ENCODE measurements around the gene SPATA31C1. TPM values are rescaled to one million over a fixed set of nuclear protein-coding genes. Genes with fewer than 3 reads are reported as not detected.
"Not testable (repeated sequence)": the region's sequence is repeated elsewhere in the genome, so short reads cannot be mapped to it uniquely, and the experiment has no call there.

SPATA31C1 gene
- total RNA-seq, 4 donors from 2014 or later: not detected

DNA sequence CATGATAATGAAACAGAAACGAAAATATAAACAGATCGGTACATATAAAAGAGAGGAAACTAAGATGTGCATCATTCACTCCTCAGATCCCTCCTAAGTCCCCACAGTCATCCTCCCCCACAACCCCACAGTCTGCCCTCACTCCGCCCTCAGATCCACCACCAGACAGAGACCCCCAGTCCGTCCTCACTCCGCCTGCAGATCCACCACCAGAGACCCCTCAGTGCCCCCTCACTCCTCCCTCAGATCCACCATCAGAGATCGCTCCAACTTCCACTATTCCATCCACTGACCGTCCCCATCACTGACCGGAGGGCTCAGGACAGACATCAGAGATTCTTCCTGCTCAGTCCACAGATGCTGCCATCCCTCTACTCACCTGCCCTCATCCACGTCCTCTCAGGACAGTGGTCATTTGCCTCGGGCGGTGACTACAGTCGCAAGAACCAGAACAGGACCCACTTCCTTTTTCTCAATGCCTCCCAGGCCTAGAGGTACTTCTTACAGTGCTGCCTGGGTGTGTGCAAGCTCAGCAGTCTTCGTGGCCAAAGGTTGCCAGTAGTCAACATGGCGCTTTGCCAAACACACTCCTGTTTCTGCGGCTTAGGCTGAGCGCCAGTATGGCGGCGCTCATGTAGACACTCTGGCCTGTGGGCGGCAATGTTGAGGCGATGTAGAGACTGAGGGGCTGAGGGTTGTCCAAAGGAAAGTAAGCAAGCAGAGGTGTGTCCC, 8.3 kb upstream of the SPATA31C1 start:
- Histone ChIP-seq H3K4me3 (peak overlapping the region in 2 of 4 donors; percentile 43 to 51), H3K9me3 (no peaks in the 10 kb centered on the region), H3K27ac (peak overlapping the region in 3 of 4 donors; percentile 12 to 73 (median 47)), H3K4me1 (no peaks in the 10 kb centered on the region), H3K36me3 (no peaks in the 10 kb centered on the region), H3K27me3 (no peaks in the 10 kb centered on the region)
- DNase-seq: peak in 2 of 3 donors; percentile 92
- TF ChIP-seq, protein P1, sequence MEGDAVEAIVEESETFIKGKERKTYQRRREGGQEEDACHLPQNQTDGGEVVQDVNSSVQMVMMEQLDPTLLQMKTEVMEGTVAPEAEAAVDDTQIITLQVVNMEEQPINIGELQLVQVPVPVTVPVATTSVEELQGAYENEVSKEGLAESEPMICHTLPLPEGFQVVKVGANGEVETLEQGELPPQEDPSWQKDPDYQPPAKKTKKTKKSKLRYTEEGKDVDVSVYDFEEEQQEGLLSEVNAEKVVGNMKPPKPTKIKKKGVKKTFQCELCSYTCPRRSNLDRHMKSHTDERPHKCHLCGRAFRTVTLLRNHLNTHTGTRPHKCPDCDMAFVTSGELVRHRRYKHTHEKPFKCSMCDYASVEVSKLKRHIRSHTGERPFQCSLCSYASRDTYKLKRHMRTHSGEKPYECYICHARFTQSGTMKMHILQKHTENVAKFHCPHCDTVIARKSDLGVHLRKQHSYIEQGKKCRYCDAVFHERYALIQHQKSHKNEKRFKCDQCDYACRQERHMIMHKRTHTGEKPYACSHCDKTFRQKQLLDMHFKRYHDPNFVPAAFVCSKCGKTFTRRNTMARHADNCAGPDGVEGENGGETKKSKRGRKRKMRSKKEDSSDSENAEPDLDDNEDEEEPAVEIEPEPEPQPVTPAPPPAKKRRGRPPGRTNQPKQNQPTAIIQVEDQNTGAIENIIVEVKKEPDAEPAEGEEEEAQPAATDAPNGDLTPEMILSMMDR (IDR thresholded peaks at IDR 0.05): peak in 4 of 6 experiments; percentile 24 to 74 (median 67)
- TF ChIP-seq POLR2A (IDR thresholded peaks at IDR 0.05): no peak

DNA sequence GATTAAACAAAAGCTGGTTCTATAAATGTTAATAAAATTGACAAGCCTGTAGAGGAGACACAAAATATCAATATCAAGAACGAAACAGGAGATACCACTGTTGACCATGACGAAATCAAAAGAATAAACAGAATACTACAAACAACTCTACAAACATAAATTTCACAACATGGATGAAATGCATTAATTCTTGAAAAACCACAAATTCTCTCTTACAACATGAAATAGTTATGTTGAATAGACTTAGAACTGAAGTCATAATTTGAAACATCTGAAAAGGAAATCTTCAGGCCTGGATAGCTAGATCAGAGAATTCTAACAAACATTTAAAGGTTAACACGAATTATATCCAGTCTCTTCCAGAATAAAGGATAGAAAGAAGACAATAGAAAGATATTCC, 6.9 kb upstream of the SPATA31C1 start:
- Histone ChIP-seq H3K4me1 (no peaks in the 10 kb centered on the region), H3K27me3 (no peaks in the 10 kb centered on the region), H3K27ac (no peak overlapping the region), H3K9me3 (no peaks in the 10 kb centered on the region), H3K4me3 (no peak overlapping the region), H3K36me3 (no peaks in the 10 kb centered on the region)
- TF ChIP-seq, protein P1 (IDR thresholded peaks at IDR 0.05): no peak
- TF ChIP-seq POLR2A (IDR thresholded peaks at IDR 0.05): no peak
- no peak for DNase-seq

DNA sequence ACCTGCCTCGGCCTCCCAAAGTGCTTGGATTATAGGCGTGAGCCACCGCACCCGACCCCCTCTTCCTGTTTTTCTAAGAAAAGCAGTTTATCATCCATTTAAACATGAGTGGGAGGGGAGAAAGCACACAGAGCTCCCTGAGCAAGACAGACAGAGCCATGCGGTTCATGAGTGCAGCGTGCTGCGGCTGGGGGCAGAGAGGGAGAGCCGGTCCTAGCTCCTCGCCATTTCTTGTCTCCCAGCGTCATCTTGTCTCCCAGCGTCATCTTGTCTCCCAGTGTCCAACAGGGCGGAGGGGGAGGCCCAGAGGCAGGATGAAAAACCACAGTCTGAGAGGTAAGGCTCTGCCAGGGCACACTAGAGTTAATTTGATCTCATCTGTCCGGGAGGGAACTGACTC, 1.3 kb downstream of the SPATA31C1 start:
- H3K4me1 ChIP-seq, H3K27me3 ChIP-seq, H3K27ac ChIP-seq, DNase-seq, H3K4me3 ChIP-seq, H3K36me3 ChIP-seq, H3K9me3 ChIP-seq: not testable (repeated sequence)

DNA sequence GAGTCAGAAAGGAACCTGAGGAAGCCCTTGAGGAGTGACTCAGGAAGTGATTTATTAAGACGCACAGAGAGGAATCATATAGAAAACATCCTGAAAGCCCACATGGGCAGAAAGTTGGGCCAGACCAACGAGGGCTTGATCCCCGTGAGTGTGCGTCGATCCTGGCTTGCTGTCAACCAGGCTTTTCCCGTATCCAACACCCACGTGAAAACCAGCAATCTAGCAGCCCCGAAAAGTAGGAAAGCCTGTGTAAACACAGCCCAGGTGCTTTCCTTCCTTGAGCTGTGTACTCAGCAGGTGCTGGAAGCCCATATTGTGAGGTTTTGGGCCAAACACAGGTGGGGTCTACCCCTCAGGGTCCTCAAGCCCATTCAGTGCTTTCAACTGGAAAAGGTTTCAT, 3.8 kb downstream of the SPATA31C1 start:
- not testable (repeated sequence) for H3K4me3 ChIP-seq, H3K4me1 ChIP-seq, H3K36me3 ChIP-seq, DNase-seq, H3K9me3 ChIP-seq, H3K27me3 ChIP-seq, H3K27ac ChIP-seq

DNA sequence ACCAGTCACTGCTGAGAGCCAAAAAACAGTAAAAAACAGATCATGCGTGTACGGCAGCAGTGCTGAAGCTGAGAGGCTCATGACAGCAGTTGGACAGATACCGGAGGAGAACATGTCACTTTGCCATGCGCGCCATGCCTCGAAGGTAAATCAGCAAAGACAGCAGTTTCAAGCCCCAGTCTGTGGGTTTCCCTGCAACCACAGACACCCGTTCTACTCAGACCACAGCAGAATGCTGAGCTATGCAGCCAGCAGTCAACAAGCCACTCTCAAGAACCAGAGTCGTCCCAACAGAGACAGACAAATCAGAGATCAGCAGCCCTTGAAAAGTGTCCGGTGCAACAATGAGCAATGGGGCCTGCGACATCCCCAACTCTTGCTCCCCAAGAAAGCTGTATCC, 5.2 kb downstream of the SPATA31C1 start:
- H3K4me3 ChIP-seq, H3K4me1 ChIP-seq, H3K27me3 ChIP-seq, H3K36me3 ChIP-seq, DNase-seq, H3K9me3 ChIP-seq, H3K27ac ChIP-seq: not testable (repeated sequence)

DNA sequence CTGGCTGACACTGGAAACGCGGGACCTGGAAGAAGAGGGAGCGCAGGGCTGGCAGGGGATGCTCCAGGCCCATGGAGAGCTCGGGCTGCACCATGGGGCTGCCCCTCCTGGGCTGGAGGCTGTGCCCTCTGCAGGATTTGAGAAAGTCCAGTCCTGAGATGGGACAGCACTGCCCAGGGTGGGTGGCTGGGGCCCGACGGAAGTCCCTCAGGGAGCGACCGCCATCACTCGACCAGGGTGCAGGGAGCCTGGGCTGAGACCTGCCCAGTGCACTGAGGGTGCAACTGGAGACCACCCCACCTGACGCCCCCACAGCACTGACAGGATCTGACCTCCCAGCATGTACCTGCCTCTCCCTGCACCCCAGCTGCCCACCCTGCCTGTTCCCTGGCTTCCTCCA, 7.1 kb downstream of the SPATA31C1 start:
- DNase-seq, H3K27ac ChIP-seq, H3K4me1 ChIP-seq, H3K27me3 ChIP-seq, H3K9me3 ChIP-seq, H3K4me3 ChIP-seq, H3K36me3 ChIP-seq: not testable (repeated sequence)

DNA sequence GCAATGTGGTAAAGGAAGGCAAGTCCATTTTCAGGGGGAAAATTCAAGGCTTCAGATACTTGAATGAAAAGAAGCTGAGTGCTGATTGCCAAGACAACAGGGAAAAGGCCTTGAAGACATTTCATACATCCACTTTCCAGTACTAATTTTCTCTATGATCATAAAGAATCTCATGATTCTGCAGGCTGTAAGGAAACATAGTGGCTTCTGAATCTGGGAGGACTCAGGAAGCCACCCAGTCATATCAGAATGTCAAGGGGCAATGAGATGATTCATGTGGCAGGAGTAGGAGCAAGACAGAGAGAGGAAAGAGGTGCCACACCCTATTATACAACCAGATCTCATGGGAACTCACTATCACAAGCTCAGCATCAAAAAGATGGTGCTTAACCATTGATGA, 11.4 kb downstream of the SPATA31C1 start:
- not testable (repeated sequence) for H3K4me3 ChIP-seq, H3K36me3 ChIP-seq, H3K27me3 ChIP-seq, DNase-seq, H3K4me1 ChIP-seq, H3K9me3 ChIP-seq, H3K27ac ChIP-seq

DNA sequence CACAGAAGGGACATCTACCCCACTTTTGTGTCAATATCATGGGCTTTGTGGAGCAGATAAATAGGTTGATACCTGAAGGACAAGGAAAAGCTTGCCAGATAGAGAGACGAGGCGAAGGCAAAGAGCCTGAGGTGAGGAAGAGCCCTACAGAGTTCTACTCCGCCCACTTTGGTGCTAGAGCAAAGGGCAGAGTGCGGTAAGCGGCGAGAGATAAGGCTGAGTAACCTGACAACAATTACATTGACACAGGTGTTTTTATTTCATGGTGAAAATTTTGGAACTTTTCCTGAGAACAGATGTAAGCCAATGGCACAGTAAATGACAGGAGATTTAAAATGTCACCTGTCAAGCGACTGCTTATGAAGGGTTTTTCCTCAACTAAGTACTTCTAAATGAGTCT, 16.7 kb downstream of the SPATA31C1 start:
- peak in 1 of 3 donors; percentile 82 for DNase-seq

DNA sequence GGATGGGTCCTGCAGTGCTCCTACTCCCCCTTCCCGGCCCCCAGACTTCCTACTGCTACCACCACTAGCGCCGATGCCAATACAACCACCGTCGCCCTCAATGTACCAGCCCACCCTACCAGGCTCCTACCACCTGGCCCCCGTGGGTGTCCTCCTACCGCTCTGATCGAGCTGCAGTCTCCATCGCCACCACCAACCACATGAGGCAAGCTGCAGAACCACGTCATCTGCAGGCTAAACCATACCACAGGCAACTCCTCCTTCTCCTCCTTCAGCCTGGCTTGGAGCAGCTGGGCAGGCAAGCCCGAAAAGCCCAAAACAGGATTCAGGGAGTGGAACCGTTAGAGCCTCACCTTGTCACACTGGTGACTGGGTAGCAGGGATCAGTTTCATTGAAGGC, 19.6 kb downstream of the SPATA31C1 start:
- H3K27ac ChIP-seq, H3K4me1 ChIP-seq, H3K36me3 ChIP-seq, DNase-seq, H3K27me3 ChIP-seq, H3K9me3 ChIP-seq, H3K4me3 ChIP-seq: not testable (repeated sequence)

More for the DNA sequence above, 16.7 kb downstream of the SPATA31C1 start:
- H3K9me3 ChIP-seq, H3K36me3 ChIP-seq, H3K27me3 ChIP-seq, H3K4me3 ChIP-seq, H3K4me1 ChIP-seq: not testable (repeated sequence)
- H3K27ac ChIP-seq: peak overlapping the region in 1 of 4 donors; percentile 41

DNA sequence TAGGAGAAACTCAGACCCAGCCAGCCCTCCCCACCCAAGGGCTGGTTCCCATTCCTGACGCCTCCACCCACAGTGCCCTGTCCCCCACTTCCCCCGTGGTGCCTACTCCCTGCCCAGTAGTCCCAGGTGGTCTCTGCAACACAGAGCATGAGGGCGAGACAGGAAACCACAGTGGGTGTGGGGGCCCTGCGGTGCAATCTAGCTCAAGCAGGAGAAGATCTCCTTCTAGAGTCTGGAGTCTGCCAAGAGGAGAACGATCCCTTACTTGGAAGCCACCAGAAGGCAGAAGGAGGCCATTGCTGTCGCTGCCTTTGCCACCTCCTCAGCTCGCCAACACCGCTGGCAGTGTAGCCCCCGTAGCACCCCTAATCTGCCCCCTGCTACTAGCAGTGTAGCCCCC, 20.2 kb downstream of the SPATA31C1 start:
- H3K36me3 ChIP-seq, H3K27me3 ChIP-seq, DNase-seq, H3K4me3 ChIP-seq, H3K9me3 ChIP-seq, H3K27ac ChIP-seq, H3K4me1 ChIP-seq: not testable (repeated sequence)

DNA sequence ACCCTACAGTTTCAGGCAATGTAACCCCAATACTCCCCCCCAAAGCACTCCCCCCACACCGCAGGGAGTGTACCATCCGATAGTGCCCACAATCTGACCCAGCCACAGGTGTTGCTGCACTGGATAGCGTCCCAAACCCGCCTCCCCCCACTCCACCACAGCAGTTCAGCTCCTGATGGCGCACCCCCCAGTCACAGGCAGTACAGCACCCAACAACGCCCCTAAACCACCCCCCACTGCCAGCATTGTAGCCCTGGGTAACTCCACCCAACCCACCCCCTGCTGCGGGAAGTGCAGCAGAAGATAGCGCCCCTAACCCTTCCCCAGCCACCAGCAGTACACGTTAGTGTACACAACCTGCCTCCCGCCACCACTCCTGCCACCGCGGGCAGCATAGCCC, 20.6 kb downstream of the SPATA31C1 start:
- DNase-seq, H3K9me3 ChIP-seq, H3K27ac ChIP-seq, H3K36me3 ChIP-seq, H3K4me3 ChIP-seq, H3K4me1 ChIP-seq, H3K27me3 ChIP-seq: not testable (repeated sequence)

DNA sequence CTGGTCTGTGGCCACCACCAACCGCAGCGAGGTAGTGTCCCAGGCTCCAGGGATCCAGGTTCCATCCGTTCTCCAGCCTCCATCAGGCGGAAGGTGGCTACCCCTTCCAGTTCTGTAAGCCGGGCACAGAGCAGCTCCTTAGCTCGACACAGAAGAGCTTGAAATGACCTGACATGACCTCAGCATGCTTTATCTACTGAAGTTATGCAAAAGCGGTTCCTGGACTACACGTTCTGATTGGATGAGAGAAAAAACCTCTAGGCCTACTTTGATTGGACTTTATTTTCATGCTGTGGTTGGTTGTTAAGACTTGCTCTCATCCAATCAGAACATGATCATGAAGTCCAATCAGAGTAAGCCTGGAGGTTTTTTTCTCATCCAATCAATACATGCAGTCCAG, 21.3 kb downstream of the SPATA31C1 start:
- not testable (repeated sequence) for H3K4me3 ChIP-seq, H3K9me3 ChIP-seq, H3K27ac ChIP-seq, H3K4me1 ChIP-seq, DNase-seq, H3K36me3 ChIP-seq, H3K27me3 ChIP-seq
